Measurements from ENCODE around the gene PARPBP. TPM values are rescaled to one million over a fixed set of nuclear protein-coding genes. Genes with fewer than 3 reads are reported as not detected.

PARPBP gene
- total and polyA plus RNA-seq, 2 of the 8 experiments (the other 6 are each of a cell fraction or from before 2014, with no cell fraction given) = 10.9 to 38.1 TPM

GRCh38 chr12:102106905-102107304 lies 13.1 kb upstream of the PARPBP start:
- peaks cover 8 to 62% (median 38%) of the 10 kb centered on the region in 4 experiments; a peak in 7 of 8 replicates for H3K36me3 ChIP-seq (ENCODE audit: control insufficient read depth in 2 of 4, insufficient read depth in 4 of 4, low read length in 3 of 4)
- H2AK5ac ChIP-seq (ENCODE audit: low read depth, low read length) = no peak overlapping the region
- H3K4ac ChIP-seq (replicated peaks; ENCODE audit: insufficient read length, low read depth, low read length) = no peak overlapping the region
- no peak overlapping the region for H3K18ac ChIP-seq (ENCODE audit: extremely low read depth, low read length)
- peaks cover 3 to 6% of the 10 kb centered on the region in 2 experiments; a peak in 3 of 4 replicates for H3K9me3 ChIP-seq (ENCODE audit: insufficient read depth in 2 of 2, low read depth in 1 of 2, low read length in 1 of 2)
- no peak overlapping the region for H3K23ac ChIP-seq (ENCODE audit: insufficient read length)
- no peaks in the 10 kb centered on the region for H3K27me3 ChIP-seq (replicated peaks in 1 of 4; ENCODE audit: control insufficient read depth in 3 of 4, extremely low read depth in 1 of 4, insufficient read depth in 3 of 4, low read length in 3 of 4)
- H2BK20ac ChIP-seq (ENCODE audit: low read length) = no peak overlapping the region
- TF ChIP-seq NRF1 (IDR thresholded peaks at IDR 0.05; ENCODE audit: low read depth, low read length) = no peak
- no peak for TF ChIP-seq CBX5 (IDR thresholded peaks at IDR 0.05; ENCODE audit: low read depth, low read length)
- TF ChIP-seq HDAC2 (IDR thresholded peaks at IDR 0.05; ENCODE audit: borderline replicate concordance in 1 of 2, low read depth in 2 of 2, low read length in 2 of 2) = no peak
- no peak for TF ChIP-seq CTBP2 (IDR thresholded peaks at IDR 0.05; ENCODE audit: borderline replicate concordance, insufficient read depth, insufficient read length, low read length)
- no peak for TF ChIP-seq GABPA (IDR thresholded peaks at IDR 0.05; ENCODE audit: borderline replicate concordance, insufficient read depth, low read length)
- no peak for TF ChIP-seq JUND (IDR thresholded peaks at IDR 0.05; ENCODE audit: low read length)
- no peak for TF ChIP-seq RAD21 (IDR thresholded peaks at IDR 0.05 in 1 of 2, conservative IDR thresholded peaks at IDR 0.05 in 1 of 2; ENCODE audit: low read depth in 2 of 2, low read length in 2 of 2)
- TF ChIP-seq SRF (IDR thresholded peaks at IDR 0.05; ENCODE audit: low read depth, low read length) = no peak
- no peak for TF ChIP-seq TEAD4 (IDR thresholded peaks at IDR 0.05; ENCODE audit: low read depth, low read length)
- no peak overlapping the region for H3K56ac ChIP-seq (replicated peaks; ENCODE audit: insufficient read length, low read depth, low read length)
- H3K9ac ChIP-seq (replicated peaks in 1 of 4; ENCODE audit: extremely low read depth in 1 of 4, low read depth in 3 of 4, low read length in 3 of 4) = no peak overlapping the region
- no peak overlapping the region for H4K91ac ChIP-seq (replicated peaks; ENCODE audit: insufficient read length, low read length)
- DNase-seq (ENCODE audit: low read depth in 1 of 2, low spot score in 2 of 2) (no peak), FAIRE-seq (no peak)
- POLR2A ChIA-PET (ENCODE audit: partially characterized antibody) = no interaction called here
- H2BK12ac ChIP-seq (ENCODE audit: low read depth, low read length) = no peak overlapping the region
- WGBS, 2 experiments (ENCODE audit: extremely low coverage in 1 of 2, insufficient coverage in 1 of 2, insufficient read length in 1 of 2, insufficient replicate concordance in 2 of 2, low coverage in 1 of 2, low lambda C conversion rate in 2 of 2, missing lambda C conversion rate in 1 of 2) = 86% methylated on average over 3 of the region's 3 CpGs; no CpG with 5 or more reads in 1 of the 2 experiments
- H4K20me1 ChIP-seq (replicated peaks in 1 of 2; ENCODE audit: control insufficient read depth in 1 of 2, insufficient read depth in 2 of 2, low read length in 2 of 2) = no peaks in the 10 kb centered on the region
- no peak overlapping the region for H4K8ac ChIP-seq (ENCODE audit: extremely low read depth, insufficient read depth, low read length)
- no peak overlapping the region for H3K4me2 ChIP-seq (ENCODE audit: insufficient read depth in 1 of 2, low read depth in 2 of 2, low read length in 2 of 2)
- H4K5ac ChIP-seq (ENCODE audit: insufficient read length, low read depth, low read length) = no peak overlapping the region
- H3K14ac ChIP-seq (ENCODE audit: insufficient read length) = no peak overlapping the region
- H2BK120ac ChIP-seq (replicated peaks; ENCODE audit: low read depth, low read length) = no peak overlapping the region
- CTCF ChIA-PET (ENCODE audit: partially characterized antibody) = interaction anchor here (1.5 kb wide), 1 partner anchor 10 kb away, joined by 5 read pairs; no protein-coding TSS in a partner anchor
- no peaks in the 10 kb centered on the region for H3K79me2 ChIP-seq (ENCODE audit: control insufficient read depth in 1 of 2, insufficient read depth in 2 of 2, low read length in 2 of 2)
- H3K27ac ChIP-seq (ENCODE audit: low read depth, low read length) = no peak overlapping the region
- no peak overlapping the region for H2BK15ac ChIP-seq (ENCODE audit: low read length)
- no peak overlapping the region for H2AFZ ChIP-seq (ENCODE audit: low read length)
- H3K4me3 ChIP-seq (ENCODE audit: extremely low read depth in 1 of 4, insufficient read depth in 2 of 4, low read depth in 3 of 4, low read length in 4 of 4) = no peak overlapping the region
- no peaks in the 10 kb centered on the region for H3K4me1 ChIP-seq (replicated peaks in 1 of 4; ENCODE audit: control insufficient read depth in 3 of 4, insufficient read depth in 4 of 4, low read length in 3 of 4)
- H3K23me2 ChIP-seq (ENCODE audit: low read depth, low read length) = no peaks in the 10 kb centered on the region
- H3K79me1 ChIP-seq (ENCODE audit: low read depth, low read length) = no peaks in the 10 kb centered on the region
- no peak overlapping the region for H2BK5ac ChIP-seq (ENCODE audit: low read depth, low read length)
